ENCODE measurements around the gene TNFRSF8. TPM values are rescaled to one million over a fixed set of nuclear protein-coding genes. Genes with fewer than 3 reads are reported as not detected.
"Not testable (repeated sequence)": the region's sequence is repeated elsewhere in the genome, so short reads cannot be mapped to it uniquely, and the experiment has no call there.

TNFRSF8 gene
- total and polyA plus RNA-seq, 7 donors: 0.68 to 1.8 (median 0.87) TPM; not detected in 1

DNA sequence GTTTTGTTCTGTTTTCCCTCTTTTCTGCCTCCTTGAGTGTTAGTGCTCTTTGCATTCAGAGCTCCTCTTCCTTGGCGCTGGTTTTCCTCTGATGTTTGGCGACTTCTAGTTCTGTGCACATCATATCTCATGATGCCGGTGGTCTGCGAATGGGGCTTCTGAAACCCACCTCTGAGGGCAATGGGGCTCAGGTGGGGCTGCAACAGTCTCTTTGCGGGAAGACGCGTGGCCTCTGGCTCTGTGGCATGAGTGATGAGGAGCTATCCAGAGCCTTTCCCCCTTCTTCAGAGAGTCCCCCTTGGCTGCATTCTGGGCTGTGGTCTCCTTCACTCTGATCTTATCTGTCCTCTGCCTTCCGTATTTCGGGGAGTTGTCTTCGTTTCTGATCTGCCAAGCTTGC, 39.0 kb downstream of the TNFRSF8 start:
- TF ChIP-seq POLR2AphosphoS5 (IDR thresholded peaks at IDR 0.05): no peak
- no peak for TF ChIP-seq POLR2A (IDR thresholded peaks at IDR 0.05)
- TF ChIP-seq EP300 (IDR thresholded peaks at IDR 0.05): no peak
- TF ChIP-seq, protein P1, sequence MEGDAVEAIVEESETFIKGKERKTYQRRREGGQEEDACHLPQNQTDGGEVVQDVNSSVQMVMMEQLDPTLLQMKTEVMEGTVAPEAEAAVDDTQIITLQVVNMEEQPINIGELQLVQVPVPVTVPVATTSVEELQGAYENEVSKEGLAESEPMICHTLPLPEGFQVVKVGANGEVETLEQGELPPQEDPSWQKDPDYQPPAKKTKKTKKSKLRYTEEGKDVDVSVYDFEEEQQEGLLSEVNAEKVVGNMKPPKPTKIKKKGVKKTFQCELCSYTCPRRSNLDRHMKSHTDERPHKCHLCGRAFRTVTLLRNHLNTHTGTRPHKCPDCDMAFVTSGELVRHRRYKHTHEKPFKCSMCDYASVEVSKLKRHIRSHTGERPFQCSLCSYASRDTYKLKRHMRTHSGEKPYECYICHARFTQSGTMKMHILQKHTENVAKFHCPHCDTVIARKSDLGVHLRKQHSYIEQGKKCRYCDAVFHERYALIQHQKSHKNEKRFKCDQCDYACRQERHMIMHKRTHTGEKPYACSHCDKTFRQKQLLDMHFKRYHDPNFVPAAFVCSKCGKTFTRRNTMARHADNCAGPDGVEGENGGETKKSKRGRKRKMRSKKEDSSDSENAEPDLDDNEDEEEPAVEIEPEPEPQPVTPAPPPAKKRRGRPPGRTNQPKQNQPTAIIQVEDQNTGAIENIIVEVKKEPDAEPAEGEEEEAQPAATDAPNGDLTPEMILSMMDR (IDR thresholded peaks at IDR 0.05): no peak

DNA sequence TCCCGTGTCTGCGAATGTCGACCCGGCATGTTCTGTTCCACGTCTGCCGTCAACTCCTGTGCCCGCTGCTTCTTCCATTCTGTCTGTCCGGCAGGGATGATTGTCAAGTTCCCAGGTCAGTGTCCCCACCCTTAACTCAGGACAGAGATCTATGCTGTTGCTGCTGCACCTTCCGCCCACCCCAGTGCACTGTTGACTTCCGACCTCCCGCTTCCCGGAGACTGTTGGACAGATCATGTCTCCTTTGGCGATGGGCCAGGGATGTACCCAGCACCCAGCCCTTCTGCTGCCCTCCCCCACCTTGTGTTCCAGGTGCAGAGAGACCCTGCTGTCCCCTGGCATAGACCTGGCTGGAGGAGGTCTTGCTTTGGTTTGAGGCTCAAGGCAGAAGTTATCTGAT, 41.3 kb downstream of the TNFRSF8 start:
- Histone ChIP-seq H3K27me3 (peaks cover 0 to 14% (median 0%) of the 10 kb centered on the region in 3 donors), H3K9me3 (no peaks in the 10 kb centered on the region), H3K4me3 (no peak overlapping the region), H3K27ac (no peak overlapping the region), H3K4me1 (no peaks in the 10 kb centered on the region), H3K36me3 (no peaks in the 10 kb centered on the region)
- DNase-seq: no peak
- WGBS, 2 donors: 79 to 80% methylated on average over 13 of the region's 13 CpGs
- TF ChIP-seq POLR2A (IDR thresholded peaks at IDR 0.05) (no peak), EP300 (IDR thresholded peaks at IDR 0.05) (no peak), POLR2AphosphoS5 (IDR thresholded peaks at IDR 0.05) (no peak)
- TF ChIP-seq, protein P1 (IDR thresholded peaks at IDR 0.05): no peak
- intact Hi-C loops (cut with DNase I): no loop called here

More for the DNA sequence above, 39.0 kb downstream of the TNFRSF8 start:
- peaks cover 0 to 14% (median 0%) of the 10 kb centered on the region in 3 donors for H3K27me3 ChIP-seq
- intact Hi-C loops (cut with DNase I): no loop called here
- H3K36me3 ChIP-seq: no peaks in the 10 kb centered on the region
- 93 to 96% methylated on average over 10 of the region's 10 CpGs for WGBS, 2 donors
- no peak overlapping the region for H3K4me3 ChIP-seq
- H3K9me3 ChIP-seq: no peaks in the 10 kb centered on the region
- H3K4me1 ChIP-seq: no peaks in the 10 kb centered on the region
- no peak overlapping the region for H3K27ac ChIP-seq
- DNase-seq: no peak

DNA sequence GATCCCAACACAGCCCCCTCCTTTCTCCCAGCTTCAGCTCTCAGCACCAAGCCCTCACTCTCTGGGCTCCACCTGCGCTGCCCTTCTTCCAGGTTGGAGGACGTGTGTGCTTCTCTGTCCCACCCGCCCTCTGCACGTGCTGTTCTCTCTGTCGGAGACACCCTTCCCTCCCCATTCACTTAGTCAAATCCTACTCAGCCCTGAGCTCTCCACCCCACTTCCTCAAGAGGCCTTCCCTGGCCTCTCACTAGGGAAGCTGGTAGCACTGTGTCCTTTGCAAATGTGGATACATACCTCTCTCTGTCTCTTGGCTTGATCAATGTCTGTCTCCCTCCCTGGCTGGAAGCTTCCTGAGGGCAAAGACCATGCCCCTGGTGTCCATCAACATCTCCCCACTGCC, 43.0 kb downstream of the TNFRSF8 start:
- Histone ChIP-seq H3K4me3 (no peak overlapping the region), H3K27me3 (peaks cover 0 to 14% (median 0%) of the 10 kb centered on the region in 3 donors), H3K4me1 (no peaks in the 10 kb centered on the region), H3K27ac (no peak overlapping the region), H3K9me3 (no peaks in the 10 kb centered on the region), H3K36me3 (no peaks in the 10 kb centered on the region)
- TF ChIP-seq POLR2AphosphoS5 (IDR thresholded peaks at IDR 0.05) (no peak), EP300 (IDR thresholded peaks at IDR 0.05) (no peak), POLR2A (IDR thresholded peaks at IDR 0.05) (no peak)
- TF ChIP-seq, protein P1 (IDR thresholded peaks at IDR 0.05): no peak
- intact Hi-C loops (cut with DNase I): no loop called here
- WGBS, 2 donors: 76 to 84% methylated on average over 5 of the region's 5 CpGs
- DNase-seq: no peak

DNA sequence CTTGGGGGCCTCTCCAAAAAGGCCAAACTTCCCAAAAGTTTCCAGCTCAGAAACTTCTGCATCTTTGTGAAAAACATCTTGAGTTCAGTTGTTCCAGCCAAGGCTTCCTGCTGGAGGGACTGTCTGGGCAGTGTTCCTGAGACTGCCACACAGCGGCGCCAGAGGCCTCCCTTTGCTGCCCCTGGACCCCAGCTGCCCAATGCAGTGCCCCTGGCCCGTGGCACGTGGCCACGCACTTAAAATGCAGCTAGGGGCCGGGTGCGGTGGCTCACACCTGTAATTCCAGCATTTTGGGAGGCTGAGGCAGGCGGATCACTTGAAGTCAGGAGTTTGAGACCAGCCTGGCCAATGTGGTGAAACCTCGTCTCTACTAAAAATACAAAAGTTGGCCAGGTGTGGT, 43.8 kb downstream of the TNFRSF8 start:
- DNase-seq; H3K4me3 ChIP-seq; intact Hi-C loops (cut with DNase I); H3K36me3 ChIP-seq; H3K4me1 ChIP-seq; H3K27ac ChIP-seq; H3K9me3 ChIP-seq: not testable (repeated sequence)
- WGBS, 2 donors: 66 to 79% methylated on average over 9 of the region's 9 CpGs
- H3K27me3 ChIP-seq: peaks cover 0 to 14% (median 0%) of the 10 kb centered on the region in 3 donors

DNA sequence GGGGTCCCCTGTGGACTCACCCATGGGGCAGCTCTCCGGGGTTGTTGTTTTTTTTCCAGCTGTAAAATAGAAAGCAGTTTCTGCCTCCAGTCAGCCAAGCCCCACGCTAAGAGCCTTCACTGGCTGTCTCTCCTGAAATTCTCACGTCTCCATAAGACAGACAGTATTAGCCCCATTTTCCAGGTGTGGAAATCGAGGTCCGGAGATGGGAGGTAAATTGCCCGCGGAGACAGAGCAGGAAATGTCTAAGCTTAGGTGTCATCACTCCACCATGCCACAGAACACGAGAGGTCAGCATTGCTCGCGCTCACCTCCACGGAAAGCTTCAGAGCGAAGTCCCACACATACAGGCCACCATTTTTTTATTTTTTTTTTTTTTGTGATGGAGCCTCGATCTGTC, 44.6 kb downstream of the TNFRSF8 start:
- no peak for DNase-seq
- Histone ChIP-seq H3K4me3 (no peak overlapping the region), H3K9me3 (no peaks in the 10 kb centered on the region), H3K27ac (no peak overlapping the region), H3K4me1 (no peaks in the 10 kb centered on the region), H3K36me3 (no peaks in the 10 kb centered on the region), H3K27me3 (peaks cover 0 to 14% (median 0%) of the 10 kb centered on the region in 3 donors)
- TF ChIP-seq POLR2A (IDR thresholded peaks at IDR 0.05): no peak
- TF ChIP-seq, protein P1 (IDR thresholded peaks at IDR 0.05): no peak
- TF ChIP-seq POLR2AphosphoS5 (IDR thresholded peaks at IDR 0.05): no peak
- TF ChIP-seq EP300 (IDR thresholded peaks at IDR 0.05): no peak
- intact Hi-C loops (cut with DNase I): no loop called here
- 85 to 91% methylated on average over 13 of the region's 13 CpGs for WGBS, 2 donors
